Psoas muscle (tissue), 8 donors: ENCODE data around the gene LANCL1. TPM values are rescaled to one million over a fixed set of nuclear protein-coding genes. Genes with fewer than 3 reads are reported as not detected.
A peak's percentile ranks its signal among the peaks of the same experiment; 100 is the strongest.

Source experiments
- ATAC-seq, 4 donors: fragments of 200-7000 bp; cut with Tn5 transposase; one replicate each; pipeline ENCODE4 v1.9.1; 2020; ENCODE audit warnings: moderate library complexity in 3 of 4, mild to moderate bottlenecking in 2 of 4
- DNase-seq, 2 donors: peaks; one replicate each; pipeline ENCODE4 v3.0.0-alpha.2; 2020
- H3K27ac ChIP-seq: fragments of 200-600 bp; one replicate; pipeline ENCODE4 v1.8.0; 2022
- H3K27me3 ChIP-seq, 3 donors: fragments of 200-600 bp in 1 of 3; one replicate each; pipeline versions ENCODE4 v1.6.1 to v1.8.0; 2013 to 2022; ENCODE audit warnings: low read length in 2 of 3, mild to moderate bottlenecking in 2 of 3, moderate library complexity in 1 of 3; ENCODE audit not compliant: insufficient read depth in 3 of 3
- H3K36me3 ChIP-seq, 2 donors: fragments of 200-600 bp in 1 of 2; one replicate each; pipeline versions ENCODE4 v1.6.1 to v1.8.0; 2013 to 2022; ENCODE audit warnings: low read depth in 1 of 2, mild to moderate bottlenecking in 1 of 2, moderate library complexity in 1 of 2; ENCODE audit not compliant: insufficient read depth in 1 of 2
- H3K4me1 ChIP-seq: fragments of 200-600 bp; one replicate; pipeline ENCODE4 v1.8.0; 2022
- H3K4me3 ChIP-seq: fragments of 200-600 bp; one replicate; pipeline ENCODE4 v1.8.0; 2022; ENCODE audit warnings: mild to moderate bottlenecking
- H3K9me3 ChIP-seq: fragments of 200-600 bp; one replicate; pipeline ENCODE4 v1.8.0; 2022
- WGBS, 3 donors: extraction: QIAGEN DNeasy Blood & Tissue Kit; methylation state at CpG; one replicate each; pipeline versions ENCODE4 v1.1.6 to v1.1.7; 2013; 5-methylcytosine and 5-hydroxymethylcytosine counted together
- intact Hi-C, 2 donors: fragments of 100-400 bp; cut with DNase I; formaldehyde crosslinking; loops; one replicate each; pipeline versions ENCODE4 v1.11.0 to v1.14.2; 2022
- polyA plus RNA-seq, 3 donors: library from polyadenylated mRNA; stranded (reverse); fragments of 200-250 nt; gene quantifications; one replicate each; pipeline ENCODE4 v1.2.3, GENCODE V29; 2013
- total RNA-seq, 4 donors: library from RNA; stranded (reverse); fragmentation: NEBNext Ultra II Directional in 2 of 4; extraction: Animal tissue kit (Norgen Biotek cat#: 25700) in 2 of 4; gene quantifications; one replicate each; pipeline versions ENCODE4 v1.2.1 to v1.2.4, GENCODE V29; 2021 to 2023
- TF ChIP-seq, protein P1 (sequence below): fragments of 200-600 bp; IDR thresholded peaks from one replicate; pipeline ENCODE4 v1.8.0; 2022; ENCODE audit warnings: antibody characterized with exemption
- donor health status: healthy with polysubstance abuse.
- donor health status: DM: no; HTN: no; CAD: no; lungs with moderate emphysema.
- donor health status: Bipolar disorder and iron deficiency.
- donor health status: healthy.
- donor health status: DM: yes; HTN: yes; CAD: no.
- donor health status: DM: no; HTN: no; CAD: no.
- donor health status: DM: no; HTN: no; CAD: no.
- donor health status: DM: yes; HTN: yes; CAD: no.

LANCL1 gene
- total and polyA plus RNA-seq, 7 donors: 8.8 to 41.0 (median 36.0) TPM

DNA sequence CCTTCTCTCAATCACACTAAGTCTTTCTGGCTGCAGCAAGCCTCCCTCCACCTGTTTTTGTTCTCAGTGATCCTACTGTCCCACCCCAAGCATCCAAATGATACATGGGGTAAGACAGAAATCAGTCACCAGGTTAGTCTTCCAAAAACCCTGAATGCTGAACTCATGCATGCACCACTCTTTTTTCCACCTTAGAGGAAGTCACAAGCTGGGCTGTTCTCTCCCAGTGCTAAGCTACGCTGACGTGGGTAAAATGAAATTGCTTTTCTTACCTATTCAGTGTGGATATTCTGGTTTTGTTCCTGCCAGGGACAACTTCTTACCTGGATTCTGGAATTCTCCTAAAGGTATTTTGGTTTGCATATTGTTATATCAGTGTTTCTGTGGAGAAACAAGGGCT is 54.2 kb downstream of the LANCL1 start:
- no peak overlapping the region for H3K4me3 ChIP-seq
- no peaks in the 10 kb centered on the region for H3K36me3 ChIP-seq
- peaks cover 5% of the 10 kb centered on the region for H3K4me1 ChIP-seq
- DNase-seq (no peak), ATAC-seq (peak in 1 of 4 donors; percentile 21)
- no peak overlapping the region for H3K27ac ChIP-seq
- WGBS, 3 donors: 68 to 80% (median 73%) methylated on average over 2 of the region's 2 CpGs
- intact Hi-C loops: no loop called here
- TF ChIP-seq, protein P1, sequence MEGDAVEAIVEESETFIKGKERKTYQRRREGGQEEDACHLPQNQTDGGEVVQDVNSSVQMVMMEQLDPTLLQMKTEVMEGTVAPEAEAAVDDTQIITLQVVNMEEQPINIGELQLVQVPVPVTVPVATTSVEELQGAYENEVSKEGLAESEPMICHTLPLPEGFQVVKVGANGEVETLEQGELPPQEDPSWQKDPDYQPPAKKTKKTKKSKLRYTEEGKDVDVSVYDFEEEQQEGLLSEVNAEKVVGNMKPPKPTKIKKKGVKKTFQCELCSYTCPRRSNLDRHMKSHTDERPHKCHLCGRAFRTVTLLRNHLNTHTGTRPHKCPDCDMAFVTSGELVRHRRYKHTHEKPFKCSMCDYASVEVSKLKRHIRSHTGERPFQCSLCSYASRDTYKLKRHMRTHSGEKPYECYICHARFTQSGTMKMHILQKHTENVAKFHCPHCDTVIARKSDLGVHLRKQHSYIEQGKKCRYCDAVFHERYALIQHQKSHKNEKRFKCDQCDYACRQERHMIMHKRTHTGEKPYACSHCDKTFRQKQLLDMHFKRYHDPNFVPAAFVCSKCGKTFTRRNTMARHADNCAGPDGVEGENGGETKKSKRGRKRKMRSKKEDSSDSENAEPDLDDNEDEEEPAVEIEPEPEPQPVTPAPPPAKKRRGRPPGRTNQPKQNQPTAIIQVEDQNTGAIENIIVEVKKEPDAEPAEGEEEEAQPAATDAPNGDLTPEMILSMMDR: no peak
- H3K9me3 ChIP-seq: peaks cover 6% of the 10 kb centered on the region
- H3K27me3 ChIP-seq: no peaks in the 10 kb centered on the region

DNA sequence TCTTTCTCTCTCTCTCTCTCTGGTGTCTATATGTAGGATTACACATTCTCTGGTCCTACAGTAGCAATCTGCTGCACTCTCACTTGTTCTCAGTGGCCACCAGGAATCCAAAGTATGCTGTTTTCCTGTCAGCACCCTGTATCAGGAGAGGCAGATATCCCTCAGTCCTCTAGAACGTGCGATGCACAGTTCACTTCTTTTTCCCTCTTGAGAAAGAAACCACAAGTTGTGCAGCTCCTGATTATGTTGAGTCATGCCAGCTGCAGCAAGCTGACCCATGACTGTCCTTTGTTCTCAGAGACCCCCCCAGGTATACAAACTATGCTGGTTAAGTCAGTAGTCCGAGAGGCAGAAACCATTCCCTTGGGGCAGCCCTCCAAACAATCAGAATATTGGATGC is 54.6 kb downstream of the LANCL1 start:
- TF ChIP-seq, protein P1: no peak
- intact Hi-C loops: no loop called here
- peak in 3 of 4 donors; percentile 3 to 73 (median 36) for ATAC-seq

DNA sequence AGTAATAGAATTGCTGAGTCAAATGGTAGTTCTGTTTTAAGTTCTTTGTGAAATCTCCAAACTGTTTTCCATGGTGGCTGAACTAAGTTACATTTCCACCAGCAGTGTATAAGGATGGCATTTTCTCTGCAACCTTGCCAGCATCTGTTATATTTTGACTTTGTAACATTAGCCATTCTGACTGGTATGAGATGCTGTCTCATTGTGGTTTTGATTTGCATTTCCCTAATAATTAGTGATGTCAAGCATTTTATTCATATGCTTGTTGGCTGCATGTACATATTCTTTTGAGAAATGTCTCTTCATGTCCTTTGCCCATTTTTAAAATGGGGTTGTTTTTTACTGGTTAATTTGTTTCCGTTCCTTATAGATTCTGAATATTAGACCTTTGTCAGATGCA is 63.9 kb downstream of the LANCL1 start:
- WGBS, 3 donors: 92 to 95% (median 92%) methylated on average over 1 of the region's 1 CpG
- Histone ChIP-seq H3K27me3 (no peaks in the 10 kb centered on the region), H3K36me3 (no peaks in the 10 kb centered on the region), H3K9me3 (peaks cover 6% of the 10 kb centered on the region), H3K27ac (no peak overlapping the region), H3K4me1 (no peaks in the 10 kb centered on the region), H3K4me3 (no peak overlapping the region)
- TF ChIP-seq, protein P1: no peak
- DNase-seq (no peak), ATAC-seq (no peak)
- intact Hi-C loops: no loop called here

More for the DNA sequence above, 54.6 kb downstream of the LANCL1 start:
- no peak overlapping the region for H3K27ac ChIP-seq
- no peak for DNase-seq
- H3K36me3 ChIP-seq: no peaks in the 10 kb centered on the region
- H3K4me1 ChIP-seq: peaks cover 5% of the 10 kb centered on the region
- H3K27me3 ChIP-seq: no peaks in the 10 kb centered on the region
- H3K9me3 ChIP-seq: peaks cover 1% of the 10 kb centered on the region
- no peak overlapping the region for H3K4me3 ChIP-seq
- 24 to 34% (median 26%) methylated on average over 3 of the region's 3 CpGs for WGBS, 3 donors

DNA sequence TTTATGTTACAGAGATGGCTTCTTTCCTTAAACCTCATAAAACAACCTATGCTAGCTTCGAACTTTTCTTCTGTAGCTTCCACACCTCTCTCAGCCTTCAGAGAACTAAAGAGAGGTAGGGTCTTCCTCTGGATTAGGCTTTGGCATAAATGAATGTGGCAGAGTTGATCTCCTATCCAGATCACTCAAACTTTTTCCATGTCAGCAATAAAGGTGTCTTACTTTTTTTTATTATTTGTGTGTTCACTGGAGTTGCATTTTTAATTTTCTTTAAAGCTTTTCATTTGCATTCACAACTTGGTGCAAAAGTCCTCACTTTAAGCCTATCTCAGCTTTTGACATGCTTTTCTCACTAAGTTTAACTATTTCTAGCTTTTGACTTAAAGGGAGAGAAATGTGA is 66.0 kb downstream of the LANCL1 start:
- TF ChIP-seq, protein P1: no peak
- no peak overlapping the region for H3K27ac ChIP-seq
- 81 to 92% (median 89%) methylated on average over 1 of the region's 1 CpG for WGBS, 3 donors
- intact Hi-C loops: no loop called here
- no peaks in the 10 kb centered on the region for H3K27me3 ChIP-seq
- H3K9me3 ChIP-seq: peaks cover 6% of the 10 kb centered on the region
- ATAC-seq (no peak), DNase-seq (no peak)
- H3K36me3 ChIP-seq: no peaks in the 10 kb centered on the region
- H3K4me1 ChIP-seq: no peaks in the 10 kb centered on the region
- H3K4me3 ChIP-seq: no peak overlapping the region

DNA sequence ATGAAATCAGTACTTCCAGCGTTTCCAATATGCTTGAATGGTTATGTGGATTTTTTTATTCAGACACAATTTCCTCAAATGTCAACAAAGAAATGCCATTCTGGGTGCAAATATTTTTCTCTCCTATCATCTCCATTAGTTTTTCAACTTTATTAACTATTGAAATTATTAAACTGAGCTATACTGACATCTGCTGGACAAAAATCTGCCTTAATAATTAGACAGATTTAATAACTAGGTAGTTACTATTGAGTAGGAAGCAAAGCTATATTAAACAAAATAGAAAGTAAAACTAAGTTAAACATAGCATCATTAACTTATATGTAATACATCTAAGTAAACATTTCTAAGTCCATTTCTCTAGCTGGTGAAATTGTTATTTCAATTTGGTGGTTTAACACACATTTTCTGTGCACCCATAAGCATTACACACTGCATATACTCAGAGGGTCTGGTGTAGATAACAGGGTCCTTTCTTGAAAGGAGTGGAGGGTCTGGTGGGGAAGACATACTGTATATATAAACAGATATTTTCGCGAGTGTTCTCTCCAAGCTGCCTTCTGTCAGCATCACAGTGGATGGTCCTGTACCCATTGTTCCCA is 77.0 kb downstream of the LANCL1 start:
- ATAC-seq (peak; percentile 53 to 82 (median 68)), DNase-seq (no peak)
- TF ChIP-seq, protein P1: peak; percentile 69
- WGBS, 3 donors: 56 to 75% (median 58%) methylated on average over 3 of the region's 3 CpGs
- no peak overlapping the region for H3K4me3 ChIP-seq
- intact Hi-C loops: loop anchor here (1.0 to 2.0 kb wide), 2 partner anchors 151 kb away; no protein-coding TSS in a partner anchor
- peaks cover 14% of the 10 kb centered on the region for H3K4me1 ChIP-seq
- no peaks in the 10 kb centered on the region for H3K9me3 ChIP-seq
- H3K27me3 ChIP-seq: no peaks in the 10 kb centered on the region
- no peak overlapping the region for H3K27ac ChIP-seq
- no peaks in the 10 kb centered on the region for H3K36me3 ChIP-seq
